ENCODE data around the gene CRIP2. TPM values are rescaled to one million over a fixed set of nuclear protein-coding genes. Genes with fewer than 3 reads are reported as not detected.

The CRIP2 gene
- total RNA-seq, 2 experiments from 2014 or later, result 0.16 to 0.41 TPM

GRCh38 chr14:105450864-105451720 lies 23.5 kb upstream of the CRIP2 start:
- Mint-ChIP-seq H3K27ac (no peak overlapping the region), H3K4me3 (no peak overlapping the region), H3K4me1 (no peaks in the 10 kb centered on the region), H3K9me3 (no peaks in the 10 kb centered on the region), H3K36me3 (peaks cover 6% of the 10 kb centered on the region), H3K27me3 (no peaks in the 10 kb centered on the region)
- DNase-seq, result no peak

GRCh38 chr14:105452963-105453362 lies 21.7 kb upstream of the CRIP2 start:
- Mint-ChIP-seq H3K27ac (no peak overlapping the region), H3K4me3 (no peak overlapping the region), H3K36me3 (peaks cover 6% of the 10 kb centered on the region), H3K4me1 (no peaks in the 10 kb centered on the region), H3K27me3 (no peaks in the 10 kb centered on the region), H3K9me3 (no peaks in the 10 kb centered on the region)
- no peak for DNase-seq

- no peaks in the 10 kb centered on the region for H3K27me3 Mint-ChIP-seq
- H3K9me3 Mint-ChIP-seq, result no peaks in the 10 kb centered on the region
- H3K4me3 Mint-ChIP-seq, result no peak overlapping the region
- H3K4me1 Mint-ChIP-seq, result no peaks in the 10 kb centered on the region
- H3K36me3 Mint-ChIP-seq, result peaks cover 6% of the 10 kb centered on the region
- DNase-seq, result no peak
- H3K27ac Mint-ChIP-seq, result peak overlapping the region; percentile 19
These were observed 20.8 kb upstream of the CRIP2 start for GRCh38 chr14:105453847-105454246.

- no peak overlapping the region for H3K4me3 Mint-ChIP-seq
- no peaks in the 10 kb centered on the region for H3K9me3 Mint-ChIP-seq
- H3K4me1 Mint-ChIP-seq, result no peaks in the 10 kb centered on the region
- peaks cover 5% of the 10 kb centered on the region for H3K36me3 Mint-ChIP-seq
- H3K27ac Mint-ChIP-seq, result no peak overlapping the region
- DNase-seq, result no peak
- no peaks in the 10 kb centered on the region for H3K27me3 Mint-ChIP-seq
These were observed 19.5 kb upstream of the CRIP2 start for GRCh38 chr14:105455086-105455640.

GRCh38 chr14:105455766-105456660 lies 18.6 kb upstream of the CRIP2 start:
- Mint-ChIP-seq H3K27ac (no peak overlapping the region), H3K9me3 (no peaks in the 10 kb centered on the region), H3K4me1 (no peaks in the 10 kb centered on the region), H3K36me3 (peaks cover 2% of the 10 kb centered on the region), H3K27me3 (no peaks in the 10 kb centered on the region), H3K4me3 (no peak overlapping the region)
- no peak for DNase-seq

GRCh38 chr14:105456736-105457617 lies 17.6 kb upstream of the CRIP2 start:
- no peak overlapping the region for H3K27ac Mint-ChIP-seq
- peaks cover 2% of the 10 kb centered on the region for H3K36me3 Mint-ChIP-seq

GRCh38 chr14:105458010-105458409 lies 16.6 kb upstream of the CRIP2 start:
- no peak overlapping the region for H3K27ac Mint-ChIP-seq
- H3K36me3 Mint-ChIP-seq, result no peaks in the 10 kb centered on the region
- H3K9me3 Mint-ChIP-seq, result no peaks in the 10 kb centered on the region
- H3K27me3 Mint-ChIP-seq, result no peaks in the 10 kb centered on the region
- no peak for DNase-seq
- no peak overlapping the region for H3K4me3 Mint-ChIP-seq
- H3K4me1 Mint-ChIP-seq, result no peaks in the 10 kb centered on the region

More at GRCh38 chr14:105456736-105457617, 17.6 kb upstream of the CRIP2 start:
- H3K9me3 Mint-ChIP-seq, result no peaks in the 10 kb centered on the region
- DNase-seq, result no peak
- H3K4me3 Mint-ChIP-seq, result no peak overlapping the region
- H3K27me3 Mint-ChIP-seq, result no peaks in the 10 kb centered on the region
- no peaks in the 10 kb centered on the region for H3K4me1 Mint-ChIP-seq

GRCh38 chr14:105458571-105458970 lies 16.1 kb upstream of the CRIP2 start:
- Mint-ChIP-seq H3K36me3 (no peaks in the 10 kb centered on the region), H3K4me3 (no peak overlapping the region), H3K27me3 (no peaks in the 10 kb centered on the region), H3K27ac (no peak overlapping the region), H3K4me1 (no peaks in the 10 kb centered on the region), H3K9me3 (no peaks in the 10 kb centered on the region)
- DNase-seq, result no peak

GRCh38 chr14:105460116-105460515 lies 14.5 kb upstream of the CRIP2 start:
- Mint-ChIP-seq H3K36me3 (peaks cover 2% of the 10 kb centered on the region), H3K4me1 (no peaks in the 10 kb centered on the region), H3K27me3 (no peaks in the 10 kb centered on the region), H3K9me3 (no peaks in the 10 kb centered on the region), H3K4me3 (no peak overlapping the region), H3K27ac (no peak overlapping the region)
- no peak for DNase-seq

- Mint-ChIP-seq H3K4me1 (no peaks in the 10 kb centered on the region), H3K27me3 (no peaks in the 10 kb centered on the region), H3K4me3 (no peak overlapping the region), H3K36me3 (peaks cover 2% of the 10 kb centered on the region), H3K9me3 (no peaks in the 10 kb centered on the region), H3K27ac (no peak overlapping the region)
- no peak for DNase-seq
These were observed 14.0 kb upstream of the CRIP2 start for GRCh38 chr14:105460616-105461015.

GRCh38 chr14:105461903-105462302 lies 12.7 kb upstream of the CRIP2 start:
- Mint-ChIP-seq H3K4me3 (no peak overlapping the region), H3K36me3 (peaks cover 2% of the 10 kb centered on the region), H3K27me3 (no peaks in the 10 kb centered on the region), H3K4me1 (no peaks in the 10 kb centered on the region), H3K27ac (no peak overlapping the region), H3K9me3 (no peaks in the 10 kb centered on the region)
- no peak for DNase-seq

GRCh38 chr14:105464501-105464900 lies 10.1 kb upstream of the CRIP2 start:
- Mint-ChIP-seq H3K27me3 (no peaks in the 10 kb centered on the region), H3K27ac (no peak overlapping the region), H3K36me3 (peaks cover 2% of the 10 kb centered on the region), H3K4me1 (no peaks in the 10 kb centered on the region), H3K4me3 (no peak overlapping the region), H3K9me3 (no peaks in the 10 kb centered on the region)
- no peak for DNase-seq

- Mint-ChIP-seq H3K27me3 (no peaks in the 10 kb centered on the region), H3K4me1 (no peaks in the 10 kb centered on the region), H3K4me3 (no peak overlapping the region), H3K9me3 (no peaks in the 10 kb centered on the region), H3K36me3 (peaks cover 2% of the 10 kb centered on the region), H3K27ac (no peak overlapping the region)
- no peak for DNase-seq
These were observed 9.2 kb upstream of the CRIP2 start for GRCh38 chr14:105465209-105466031.
